HG03442 (cell line): ENCODE results near the gene FAM3C.

ENCODE experiments used
- ATAC-seq: cut with Tn5 transposase; IDR thresholded peaks from one replicate; pipeline ENCODE4 v1.9.1; 2021; ENCODE audit warnings: mild to moderate bottlenecking, moderate library complexity; ENCODE audit not compliant: unreplicated experiment

FAM3C gene

GRCh38 chr7:121303422-121304101, 92.5 kb downstream of the FAM3C start:
- ATAC-seq = no peak

GRCh38 chr7:121302214-121302745, 93.8 kb downstream of the FAM3C start:
- ATAC-seq = peak; percentile 97

GRCh38 chr7:121301446-121302213, 94.5 kb downstream of the FAM3C start:
- no peak for ATAC-seq

- ATAC-seq = no peak
Measured at GRCh38 chr7:121300685-121301420, 95.3 kb downstream of the FAM3C start.
